Small intestine (tissue), 7 donors: ENCODE data around the gene PPM1A. TPM values are rescaled to one million over a fixed set of nuclear protein-coding genes. Genes with fewer than 3 reads are reported as not detected.

ENCODE experiments used
- DNase-seq, 2 donors: peaks; one replicate each; pipeline versions ENCODE4 v3.0.0 to v3.0.0-alpha.2; 2013
- FAIRE-seq: peaks from 2 replicates; lab custom pipeline; 2012; peaks lifted over from hg19 to GRCh38; lab: Jason Lieb, UNC
- H3K27ac ChIP-seq, 3 donors: one replicate each; pipeline ENCODE4 v1.5.1; 2013; ENCODE audit warnings: low read length in 2 of 3, mild to moderate bottlenecking in 2 of 3, control low read depth in 1 of 3, inconsistent platforms in 1 of 3, low read depth in 1 of 3, moderate library complexity in 1 of 3
- H3K27me3 ChIP-seq, 3 donors: one replicate each; pipeline ENCODE4 v1.6.1; 2013; ENCODE audit warnings: low read length in 3 of 3, inconsistent platforms in 1 of 3; ENCODE audit not compliant: control insufficient read depth in 3 of 3, insufficient read depth in 3 of 3
- H3K36me3 ChIP-seq, 3 donors: one replicate each; pipeline ENCODE4 v1.6.1; 2013; ENCODE audit warnings: low read length in 3 of 3, inconsistent platforms in 1 of 3, low read depth in 1 of 3, mild to moderate bottlenecking in 1 of 3, moderate library complexity in 1 of 3; ENCODE audit not compliant: control insufficient read depth in 3 of 3, insufficient read depth in 2 of 3
- H3K4me1 ChIP-seq, 3 donors: one replicate each; pipeline ENCODE4 v1.6.1; 2013; ENCODE audit warnings: low read length in 2 of 3, inconsistent platforms in 1 of 3, low read depth in 1 of 3, mild to moderate bottlenecking in 1 of 3, moderate library complexity in 1 of 3; ENCODE audit not compliant: control insufficient read depth in 3 of 3, insufficient read depth in 2 of 3
- H3K4me3 ChIP-seq, 3 donors: one replicate each; pipeline ENCODE4 v1.5.1; 2013; ENCODE audit warnings: low read length in 3 of 3, control low read depth in 1 of 3, inconsistent platforms in 1 of 3, low read depth in 1 of 3, mild to moderate bottlenecking in 1 of 3, moderate library complexity in 1 of 3
- H3K9me3 ChIP-seq, 2 donors: one replicate each; pipeline ENCODE4 v1.6.1; 2013; ENCODE audit warnings: low read depth in 1 of 2, low read length in 1 of 2; ENCODE audit not compliant: control insufficient read depth in 2 of 2, insufficient read depth in 1 of 2
- WGBS, 3 donors: extraction: QIAGEN DNeasy Blood & Tissue Kit; methylation state at CpG; one replicate each; pipeline ENCODE4 v1.1.7; 2013; 5-methylcytosine and 5-hydroxymethylcytosine counted together
- polyA plus RNA-seq, 4 donors: library from polyadenylated mRNA; stranded (reverse) in 3 of 4; unstranded in 1 of 4; fragments of 200-250 nt in 3 of 4; fragments of 120-200 nt in 1 of 4; gene quantifications; one replicate each; pipeline versions ENCODE4 v1.2.1 to v1.2.3, GENCODE V29; 2013
- donor health status: healthy with polysubstance abuse.
- donor health status: control.
- donor health status: control.
- donor health status: Bipolar disorder and iron deficiency.
- donor health status: healthy.

PPM1A gene
- polyA plus RNA-seq, 4 donors, result 27.6 to 101 (median 65.5) TPM

DNA sequence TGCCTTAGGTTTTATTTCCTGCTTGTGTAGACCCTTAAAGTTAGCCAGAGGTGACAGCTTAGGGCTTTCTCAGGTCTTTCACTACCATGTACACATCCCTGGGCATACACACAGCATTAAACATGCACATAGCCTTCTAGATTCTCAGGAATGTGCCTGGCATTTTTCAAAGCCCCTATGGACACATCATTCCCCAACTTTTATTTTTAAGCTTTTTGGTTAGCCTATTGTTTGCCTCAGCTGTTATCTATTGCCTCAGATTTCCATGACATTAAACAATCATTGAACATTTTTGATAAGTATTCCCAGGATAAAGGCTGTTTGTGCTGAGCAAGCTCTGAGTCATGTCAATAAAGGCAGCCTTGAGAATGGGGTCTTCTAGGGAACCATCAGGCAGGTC lies 15.1 kb upstream of the PPM1A start:
- H3K4me1 ChIP-seq, result no peaks in the 10 kb centered on the region
- no peak overlapping the region for H3K4me3 ChIP-seq
- no peak overlapping the region for H3K27ac ChIP-seq
- H3K27me3 ChIP-seq, result no peaks in the 10 kb centered on the region
- H3K9me3 ChIP-seq, result no peaks in the 10 kb centered on the region
- no peaks in the 10 kb centered on the region for H3K36me3 ChIP-seq
- FAIRE-seq (no peak), DNase-seq (no peak)

DNA sequence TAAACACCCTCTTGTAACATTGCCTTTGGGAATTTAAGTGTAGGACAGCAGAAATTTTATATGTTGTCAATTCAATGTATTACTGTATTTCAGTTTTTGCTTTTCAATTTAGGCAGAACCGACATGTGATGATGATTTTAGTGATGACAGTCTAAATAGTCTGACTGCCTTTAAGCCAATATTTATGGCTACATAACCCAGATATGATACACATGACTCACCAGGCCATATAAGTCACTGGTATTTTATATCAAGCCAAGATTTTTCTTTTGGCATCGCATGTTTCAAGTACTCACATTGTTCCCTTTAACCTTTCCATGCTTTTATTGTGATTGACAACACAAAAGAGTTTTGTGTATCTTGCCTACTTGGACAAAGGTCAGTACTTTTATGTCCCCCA lies 13.6 kb upstream of the PPM1A start:
- no peak overlapping the region for H3K4me3 ChIP-seq
- 25 to 48% (median 45%) methylated on average over 2 of the region's 2 CpGs for WGBS, 3 donors
- H3K36me3 ChIP-seq, result no peaks in the 10 kb centered on the region
- DNase-seq (no peak), FAIRE-seq (no peak)
- H3K4me1 ChIP-seq, result no peaks in the 10 kb centered on the region
- H3K9me3 ChIP-seq, result no peaks in the 10 kb centered on the region
- no peaks in the 10 kb centered on the region for H3K27me3 ChIP-seq
- H3K27ac ChIP-seq, result no peak overlapping the region

DNA sequence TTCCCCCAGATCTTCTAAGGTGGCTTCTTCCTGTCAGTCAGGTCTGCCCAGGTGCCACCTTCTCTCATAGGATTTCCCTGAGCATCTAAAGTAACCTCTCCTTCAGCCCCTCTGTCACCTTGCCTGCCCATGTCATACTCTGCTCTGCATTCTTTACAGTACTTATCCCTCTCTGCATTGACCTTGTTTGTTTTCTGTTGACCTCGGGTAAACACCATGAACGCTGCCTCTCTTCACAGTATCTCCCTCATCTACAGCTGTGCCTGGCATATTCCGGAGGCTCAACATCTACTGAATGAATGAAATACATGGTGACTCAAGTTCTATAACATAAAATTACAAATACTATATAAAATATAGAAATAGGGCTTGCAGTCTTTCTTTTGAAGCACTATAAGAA lies 10.1 kb upstream of the PPM1A start:
- FAIRE-seq (no peak), DNase-seq (no peak)

DNA sequence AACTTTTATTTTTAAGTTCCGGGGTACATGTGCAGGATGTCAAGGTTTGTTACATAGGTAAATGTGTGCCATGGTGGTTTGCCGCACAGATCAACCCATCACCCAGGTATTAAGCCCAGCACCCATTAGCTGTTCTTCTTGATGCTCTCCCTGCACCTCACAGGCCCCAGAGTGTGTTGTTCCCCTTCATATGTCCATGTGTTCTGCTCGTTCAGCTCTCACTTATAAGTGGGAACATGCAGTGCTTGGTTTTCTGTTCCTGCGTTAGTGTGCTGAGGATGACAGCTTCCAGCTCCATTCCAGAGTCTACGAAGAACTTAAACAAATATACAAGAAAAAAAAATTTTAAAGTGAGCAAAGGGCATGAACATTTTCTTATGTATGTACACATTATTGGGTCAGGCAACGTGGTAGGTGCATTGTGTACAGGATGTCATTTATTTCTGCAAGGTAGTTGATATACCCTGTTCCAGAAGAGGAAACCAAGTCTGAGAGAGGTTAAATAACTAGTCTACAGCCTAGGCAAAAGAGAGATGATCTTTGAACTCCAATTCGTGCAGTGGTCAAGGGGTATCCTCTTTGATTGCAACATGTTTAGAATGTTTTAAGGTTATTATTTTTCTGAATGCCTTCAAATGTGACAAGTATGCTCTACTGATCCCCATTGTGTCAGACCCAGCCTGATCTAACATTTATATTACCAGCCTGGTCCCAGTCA lies 8.7 kb upstream of the PPM1A start:
- 75 to 83% (median 76%) methylated on average over 7 of the region's 7 CpGs for WGBS, 3 donors
- no peak for DNase-seq
- Histone ChIP-seq H3K27ac (no peak overlapping the region), H3K27me3 (no peaks in the 10 kb centered on the region), H3K4me1 (no peaks in the 10 kb centered on the region), H3K9me3 (no peaks in the 10 kb centered on the region), H3K36me3 (no peaks in the 10 kb centered on the region), H3K4me3 (no peak overlapping the region)
- no peak for FAIRE-seq

More for the DNA sequence above, 10.1 kb upstream of the PPM1A start:
- WGBS, 3 donors, result 71 to 83% (median 76%) methylated on average over 3 of the region's 3 CpGs
- Histone ChIP-seq H3K4me3 (no peak overlapping the region), H3K27ac (no peak overlapping the region), H3K9me3 (no peaks in the 10 kb centered on the region), H3K4me1 (no peaks in the 10 kb centered on the region), H3K27me3 (no peaks in the 10 kb centered on the region), H3K36me3 (no peaks in the 10 kb centered on the region)

DNA sequence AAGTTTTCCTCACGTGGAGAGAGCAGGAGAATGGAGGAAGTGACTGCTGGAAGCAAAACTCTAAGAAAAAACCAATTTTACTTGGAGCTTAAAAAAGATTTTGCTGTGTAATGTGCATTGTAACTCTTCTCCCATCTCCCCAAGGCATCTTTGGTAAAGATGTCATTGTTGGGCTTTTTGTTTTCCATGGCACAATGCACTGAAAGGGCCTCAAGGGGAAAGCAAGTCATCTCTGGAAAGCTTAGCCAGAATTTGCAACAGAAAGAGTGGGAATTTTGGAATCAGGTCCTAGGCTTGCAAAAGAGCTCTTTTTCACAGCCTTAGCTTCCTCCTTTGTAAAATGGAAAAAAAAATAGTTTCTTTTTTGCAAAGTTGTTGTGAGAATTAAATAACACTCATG lies 7.9 kb upstream of the PPM1A start:
- no peaks in the 10 kb centered on the region for H3K27me3 ChIP-seq
- H3K36me3 ChIP-seq, result no peaks in the 10 kb centered on the region
- no peak overlapping the region for H3K27ac ChIP-seq
- no peaks in the 10 kb centered on the region for H3K9me3 ChIP-seq
- no peak overlapping the region for H3K4me3 ChIP-seq
- 54 to 78% (median 68%) methylated on average over 1 of the region's 1 CpG for WGBS, 3 donors
- no peaks in the 10 kb centered on the region for H3K4me1 ChIP-seq
- DNase-seq (no peak), FAIRE-seq (no peak)

DNA sequence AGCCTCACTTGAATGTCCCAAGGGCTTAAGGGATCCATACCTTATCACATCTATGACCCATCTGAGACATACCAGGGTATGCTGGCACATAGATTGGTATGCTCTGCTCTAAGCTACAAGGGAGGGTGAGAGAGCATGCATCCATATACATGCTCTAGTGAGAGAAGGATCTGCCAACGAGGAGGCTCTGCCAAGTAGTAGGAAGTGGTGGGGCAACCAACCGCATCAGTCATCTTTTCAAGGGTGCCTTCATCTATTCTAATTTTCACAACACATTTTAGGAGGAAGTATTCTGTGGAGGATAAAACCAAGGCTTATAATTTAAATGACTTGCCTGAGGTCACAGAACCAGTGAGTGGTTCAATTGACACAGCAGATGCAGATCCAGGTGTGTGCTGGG lies 6.6 kb upstream of the PPM1A start:
- no peak for FAIRE-seq
- H3K4me1 ChIP-seq, result no peaks in the 10 kb centered on the region
- no peak overlapping the region for H3K27ac ChIP-seq
- 84 to 85% (median 85%) methylated on average over 2 of the region's 2 CpGs for WGBS, 3 donors
- no peak for DNase-seq
- no peaks in the 10 kb centered on the region for H3K36me3 ChIP-seq
- no peaks in the 10 kb centered on the region for H3K9me3 ChIP-seq
- no peaks in the 10 kb centered on the region for H3K27me3 ChIP-seq
- no peak overlapping the region for H3K4me3 ChIP-seq

DNA sequence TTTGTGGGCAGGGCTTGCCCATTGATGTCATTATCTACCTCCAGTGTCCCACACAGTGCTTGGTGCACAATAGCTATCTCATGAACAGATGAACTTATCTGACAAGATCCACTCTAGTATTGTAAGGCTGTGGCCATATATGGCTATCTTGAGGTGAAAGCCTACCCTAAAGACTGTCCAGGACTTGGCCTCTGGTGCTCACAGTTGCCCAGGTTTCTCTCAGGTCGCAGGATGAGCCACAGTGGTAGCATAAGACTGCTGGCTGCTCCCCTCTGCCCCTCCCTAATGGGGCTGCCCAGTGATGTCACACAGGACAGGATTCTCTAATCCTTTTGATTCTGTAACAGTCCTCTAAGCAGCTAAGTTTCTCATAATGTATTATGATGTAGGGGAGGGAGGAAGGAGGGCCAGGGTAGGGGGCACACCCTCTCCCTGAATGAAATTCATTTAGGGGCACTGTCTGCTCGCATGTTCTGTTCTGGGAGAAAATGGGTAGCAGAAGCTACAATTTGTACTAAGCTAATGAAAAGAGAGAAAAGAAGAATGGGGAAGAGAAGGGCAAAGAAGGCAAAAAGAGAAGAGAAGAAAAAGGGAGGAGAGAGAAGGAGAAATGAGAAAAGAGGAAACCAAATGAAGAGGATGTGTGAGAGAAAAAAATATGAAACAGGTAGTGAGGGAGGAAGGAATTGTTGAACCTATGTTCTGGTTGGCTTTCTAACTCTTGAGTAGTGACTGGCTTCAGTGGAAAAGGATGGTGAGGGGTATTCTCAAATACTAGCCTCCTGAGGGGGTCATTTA lies 3.4 kb upstream of the PPM1A start:
- 60 to 72% (median 61%) methylated on average over 2 of the region's 2 CpGs for WGBS, 3 donors
- FAIRE-seq, result no peak

DNA sequence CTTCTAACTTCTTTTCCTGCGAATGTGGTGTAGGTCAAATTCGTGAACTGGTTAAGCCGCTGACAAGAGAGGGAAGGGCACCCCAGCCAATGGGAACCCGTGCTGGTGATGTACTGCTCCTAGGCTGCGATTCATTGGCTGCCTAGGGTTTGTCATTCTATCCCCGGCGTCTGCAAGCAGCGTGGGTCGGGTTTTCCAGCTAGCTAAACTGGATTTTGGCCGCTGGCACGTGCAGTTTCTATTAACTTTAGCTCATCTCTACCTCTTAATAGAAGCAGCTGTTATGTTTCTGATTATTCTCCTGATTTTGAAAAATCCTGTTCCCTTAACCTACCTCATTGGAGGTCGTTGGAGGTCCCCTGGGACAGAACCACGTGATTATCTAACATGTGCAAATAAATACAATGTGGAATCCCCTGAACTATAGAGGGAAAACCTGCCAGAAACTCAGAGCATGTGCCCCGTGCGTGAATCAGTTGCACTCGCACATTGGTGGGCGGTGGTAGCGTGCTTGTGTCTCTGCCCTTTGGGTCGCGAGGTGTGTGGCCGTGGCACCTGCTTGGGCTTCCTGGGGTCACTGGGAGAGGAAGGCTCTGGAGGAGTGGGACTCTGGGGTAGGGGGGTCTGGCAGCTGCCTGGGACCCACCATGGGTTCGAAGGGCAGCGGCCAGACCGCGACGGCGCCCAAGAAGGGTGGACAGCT lies 876 bp upstream of the PPM1A start:
- Histone ChIP-seq H3K4me3 (peak overlapping the region; percentile 72 to 99 (median 73)), H3K27ac (peak overlapping the region; percentile 98 to 99 (median 98)), H3K27me3 (no peaks in the 10 kb centered on the region), H3K9me3 (no peaks in the 10 kb centered on the region), H3K36me3 (no peaks in the 10 kb centered on the region), H3K4me1 (peaks cover 0 to 11% (median 3%) of the 10 kb centered on the region in 3 donors)
- no peak for FAIRE-seq
- DNase-seq, result peak; percentile 90 to 94
- WGBS, 3 donors, result 0 to 2% (median 1%) methylated on average over 27 of the region's 27 CpGs

More for the DNA sequence above, 3.4 kb upstream of the PPM1A start:
- no peaks in the 10 kb centered on the region for H3K9me3 ChIP-seq
- H3K27ac ChIP-seq, result no peak overlapping the region
- no peaks in the 10 kb centered on the region for H3K36me3 ChIP-seq
- peaks cover 0 to 3% (median 0%) of the 10 kb centered on the region in 3 donors for H3K4me1 ChIP-seq
- no peaks in the 10 kb centered on the region for H3K27me3 ChIP-seq
- H3K4me3 ChIP-seq, result no peak overlapping the region
- DNase-seq, result peak in 1 of 2 donors; percentile 33
